HepG2 (cell line): Measurements from ENCODE around the gene ADORA2B. TPM values are rescaled to one million over a fixed set of nuclear protein-coding genes. Genes with fewer than 3 reads are reported as not detected.

ENCODE experiments used
- CAMTA2 ChIP-seq: sonication (generic); formaldehyde crosslinking; IDR thresholded peaks from 2 replicates; pipeline ENCODE4 v1.4.0; 2020; ENCODE audit warnings: mild to moderate bottlenecking, missing genetic modification reagents, borderline replicate concordance
- FOXA1 ChIP-seq, 2 experiments: fragments of 450-650 bp in 1 of 2; sonication (generic) in 1 of 2; formaldehyde crosslinking in 1 of 2; IDR thresholded peaks; 2 replicates each; pipeline versions ENCODE4 v1.4.0 to v1.6.1; 2016 to 2020; ENCODE audit warnings: missing genetic modification reagents in 1 of 2
- FOXK1 ChIP-seq: sonication (generic); formaldehyde crosslinking; IDR thresholded peaks from 2 replicates; pipeline ENCODE4 v1.4.0; 2020; ENCODE audit warnings: low read depth, missing genetic modification reagents, borderline replicate concordance
- GTF3A ChIP-seq: sonication (generic); formaldehyde crosslinking; conservative IDR thresholded peaks from 2 replicates; pipeline ENCODE4 v1.4.0; 2020; ENCODE audit warnings: mild to moderate bottlenecking, missing genetic modification reagents
- HES4 ChIP-seq: sonication (generic); formaldehyde crosslinking; IDR thresholded peaks from 2 replicates; pipeline ENCODE4 v1.9.0; 2021; ENCODE audit warnings: mild to moderate bottlenecking, missing genetic modification reagents, borderline replicate concordance
- NONO ChIP-seq, 2 experiments: fragments of 450-650 bp in 1 of 2; sonication (generic) in 1 of 2; formaldehyde crosslinking in 1 of 2; IDR thresholded peaks in 1 of 2; conservative IDR thresholded peaks in 1 of 2; 2 replicates each; pipeline versions ENCODE4 v1.6.1 to v1.8.0; 2017 to 2022; ENCODE audit warnings: mild to moderate bottlenecking in 1 of 2, missing genetic modification reagents in 1 of 2, moderate library complexity in 1 of 2
- SETDB1 ChIP-seq: sonication (generic); formaldehyde crosslinking; IDR thresholded peaks from 2 replicates; pipeline ENCODE4 v1.5.1; 2020; ENCODE audit warnings: missing genetic modification reagents, mild to moderate bottlenecking, borderline replicate concordance
- ZBTB34 ChIP-seq: sonication (generic); formaldehyde crosslinking; IDR thresholded peaks from 2 replicates; pipeline ENCODE4 v1.8.0; 2022; ENCODE audit warnings: mild to moderate bottlenecking, missing genetic modification reagents
- ZBTB38 ChIP-seq: sonication (generic); formaldehyde crosslinking; IDR thresholded peaks from 2 replicates; pipeline ENCODE4 v1.5.1; 2020; ENCODE audit warnings: mild to moderate bottlenecking, missing genetic modification reagents
- ZIK1 ChIP-seq: sonication (generic); formaldehyde crosslinking; IDR thresholded peaks from 2 replicates; pipeline ENCODE4 v1.5.0; 2020; ENCODE audit warnings: mild to moderate bottlenecking, low read depth, missing genetic modification reagents, borderline replicate concordance
- ZNF318 ChIP-seq: sonication (generic); formaldehyde crosslinking; IDR thresholded peaks from 2 replicates; pipeline ENCODE4 v1.4.0; 2020; ENCODE audit warnings: mild to moderate bottlenecking, missing genetic modification reagents
- ZNF326 ChIP-seq: sonication (generic); formaldehyde crosslinking; IDR thresholded peaks from 2 replicates; pipeline ENCODE4 v1.4.0; 2020; ENCODE audit warnings: missing genetic modification reagents, borderline replicate concordance
- ZNF512B ChIP-seq: sonication (generic); formaldehyde crosslinking; IDR thresholded peaks from 2 replicates; pipeline ENCODE4 v1.5.1; 2020; ENCODE audit warnings: missing genetic modification reagents, mild to moderate bottlenecking, borderline replicate concordance
- ZNF570 ChIP-seq: sonication (generic); formaldehyde crosslinking; IDR thresholded peaks from 2 replicates; pipeline ENCODE4 v1.4.0; 2020; ENCODE audit warnings: mild to moderate bottlenecking, missing genetic modification reagents, borderline replicate concordance
- polyA plus RNA-seq, 8 experiments: library from polyadenylated mRNA; depleted of rRNA in 3 of 8; stranded (reverse) in 7 of 8; unstranded in 1 of 8; fragments of >200 nt; fragmentation: Illumina TruSeq in 4 of 8; extraction: Trizol in 4 of 8; gene quantifications; 2 replicates each; pipeline versions ENCODE4 v1.2.1 to v1.2.3, GENCODE V29; 2011 to 2016; ENCODE audit warnings: low read depth in 4 of 8, missing spikeins in 1 of 8, mixed read lengths in 1 of 8; ENCODE audit not compliant: insufficient read depth in 1 of 8
- total RNA-seq, 5 experiments: library from RNA; depleted of rRNA; stranded (reverse); fragments of >200 nt; fragmentation: Illumina TruSeq; extraction: Trizol; gene quantifications; 2 replicates each; pipeline ENCODE4 v1.2.3, GENCODE V29; 2016; ENCODE audit warnings: low read depth in 1 of 5

Gene ADORA2B
- total and polyA plus RNA-seq, 2 of the 13 experiments (the other 11 are each of a cell fraction or from before 2014, with no cell fraction given), result 10.4 to 20.0 TPM

- TF ChIP-seq ZNF326 (CRISPR knock-in tag) (no peak), GTF3A (CRISPR knock-in tag) (no peak), ZBTB38 (peak; percentile 89), ZNF318 (CRISPR knock-in tag) (no peak), ZNF512B (CRISPR knock-in tag) (peak; percentile 48; the same call in 1 of the 2 replicates), ZNF570 (CRISPR knock-in tag) (no peak), NONO (IDR thresholded peaks at IDR 0.05) (no peak), NONO (CRISPR knock-in tag; conservative IDR thresholded peaks at IDR 0.05) (peak; percentile 100), ZIK1 (CRISPR knock-in tag) (peak; percentile 93), FOXA1 (IDR thresholded peaks at IDR 0.05) (no peak), FOXA1 (CRISPR knock-in tag; IDR thresholded peaks at IDR 0.05) (peak; percentile 67), ZBTB34 (CRISPR knock-in tag) (0 out of 2 replicates have a peak, but pooled peaks have one; percentile 74), HES4 (0 out of 2 replicates have a peak, but pooled peaks have one; percentile 28), CAMTA2 (CRISPR knock-in tag) (0 out of 2 replicates have a peak, but pooled peaks have one; percentile 50), SETDB1 (no peak), FOXK1 (peak; percentile 89)
Measured at GRCh38 chr17:15999141-15999973, 54.4 kb downstream of the ADORA2B start, which contains the start of the genes TTC19 and ZSWIM7 (continued).
